MM.1S (cell line): ENCODE measurements around the gene TENM4.

ENCODE experiments used
- DNase-seq: peaks from one replicate; pipeline ENCODE4 v3.0.0-alpha.2; 2015
- H2AFZ ChIP-seq: fragments of 300-600 bp; sonication (generic); 2 replicates; pipeline ENCODE4 v1.6.0; 2016; ENCODE audit warnings: antibody characterized with exemption, low read length
- H3F3A ChIP-seq: fragments of 300-600 bp; sonication (generic); 2 replicates; pipeline ENCODE4 v1.6.1; 2016; ENCODE audit warnings: mild to moderate bottlenecking, antibody characterized with exemption, low read length, moderate library complexity, mixed read lengths; ENCODE audit not compliant: insufficient read depth
- H3K27ac ChIP-seq: fragments of 300-600 bp; sonication (generic); 2 replicates; pipeline ENCODE4 v1.5.1; 2016; ENCODE audit warnings: mild to moderate bottlenecking, low read length
- H3K27me3 ChIP-seq: fragments of 300-600 bp; sonication (generic); replicated peaks from 2 replicates; pipeline ENCODE4 v1.6.0; 2016; ENCODE audit warnings: low read length; ENCODE audit not compliant: insufficient read depth
- H3K36me3 ChIP-seq: fragments of 300-600 bp; sonication (generic); replicated peaks from 2 replicates; pipeline ENCODE4 v1.6.1; 2016; ENCODE audit warnings: mild to moderate bottlenecking, low read length, mixed read lengths; ENCODE audit not compliant: insufficient read depth
- H3K4me1 ChIP-seq: fragments of 300-600 bp; sonication (generic); 2 replicates; pipeline ENCODE4 v1.6.1; 2016; ENCODE audit warnings: low read length, mixed read lengths
- H3K4me2 ChIP-seq: fragments of 300-600 bp; sonication (generic); 2 replicates; pipeline ENCODE4 v1.6.0; 2016; ENCODE audit warnings: low read depth, low read length
- H3K4me3 ChIP-seq: fragments of 300-600 bp; sonication (generic); 2 replicates; pipeline ENCODE4 v1.5.1; 2016; ENCODE audit warnings: low read length, mixed read lengths
- H3K79me2 ChIP-seq: fragments of 300-600 bp; sonication (generic); 2 replicates; pipeline ENCODE4 v1.6.1; 2016; ENCODE audit warnings: mixed run types, low read length, mixed read lengths
- H3K9ac ChIP-seq: fragments of 300-600 bp; sonication (generic); 2 replicates; pipeline ENCODE4 v1.6.1; 2016; ENCODE audit warnings: low read length, mixed read lengths
- H3K9me2 ChIP-seq: fragments of 300-600 bp; sonication (generic); replicated peaks from 2 replicates; pipeline ENCODE4 v1.6.1; 2016; ENCODE audit warnings: mild to moderate bottlenecking, low read length, mixed read lengths; ENCODE audit not compliant: insufficient read depth
- H3K9me3 ChIP-seq: fragments of 300-600 bp; sonication (generic); replicated peaks from 2 replicates; pipeline ENCODE4 v1.6.1; 2016; ENCODE audit warnings: mild to moderate bottlenecking, low read length, mixed read lengths; ENCODE audit not compliant: insufficient read depth
- H4K20me1 ChIP-seq: fragments of 300-600 bp; sonication (generic); 2 replicates; pipeline ENCODE4 v1.6.1; 2016; ENCODE audit warnings: mild to moderate bottlenecking, low read length, moderate library complexity, mixed read lengths; ENCODE audit not compliant: insufficient read depth
- EZH2 ChIP-seq: fragments of 300-600 bp; sonication (generic); optimal IDR thresholded peaks from 2 replicates; pipeline ENCODE3; 2017; ENCODE audit warnings: low read depth, mild to moderate bottlenecking, antibody characterized with exemption, low read length, mixed read lengths
- EZH2phosphoT487 ChIP-seq: fragments of 300-600 bp; sonication (generic); IDR thresholded peaks from 2 replicates; pipeline ENCODE4 v1.6.1; 2018; ENCODE audit warnings: antibody characterized with exemption, low read length
- TF ChIP-seq, protein P1 (sequence below): fragments of 300-600 bp; sonication (generic); IDR thresholded peaks from 2 replicates; pipeline ENCODE4 v1.5.1; 2016; ENCODE audit warnings: antibody characterized with exemption, low read length, mixed read lengths

Gene TENM4

DNA sequence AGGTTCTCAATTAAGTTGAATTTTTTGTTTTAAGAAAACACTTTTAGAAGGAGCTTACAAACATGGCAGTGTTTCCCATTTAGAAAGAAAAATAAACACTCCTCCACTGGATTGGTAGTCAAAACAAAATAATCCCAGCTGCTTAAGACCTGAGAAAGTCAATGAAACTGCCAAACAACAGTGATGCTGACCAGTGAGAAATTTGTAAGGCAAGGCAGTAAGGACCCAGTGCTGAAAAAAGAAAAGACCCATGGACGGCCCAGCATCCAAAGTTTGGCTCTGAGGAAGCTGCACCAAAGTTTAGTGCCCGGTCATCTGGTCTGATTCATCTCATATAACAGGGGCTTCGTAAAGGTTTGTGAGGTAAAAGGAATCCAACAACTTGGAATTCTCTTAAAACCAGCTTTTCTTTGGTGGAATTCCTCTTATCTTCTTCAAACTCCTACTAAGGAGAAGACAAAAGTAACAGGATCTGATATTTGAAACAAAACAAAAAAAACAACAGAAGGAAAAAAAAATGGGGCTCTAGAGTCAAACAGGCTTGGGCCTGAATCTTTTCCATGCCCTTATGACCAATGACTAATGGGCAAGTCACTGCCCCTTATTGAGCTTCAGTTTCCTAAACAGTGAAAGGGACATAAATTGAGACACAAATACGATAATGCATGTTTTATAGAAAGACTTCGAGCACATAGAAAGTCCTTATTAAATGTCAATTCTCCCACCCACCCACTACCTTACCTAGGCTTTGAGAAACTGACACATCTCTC, 483.2 kb downstream of the TENM4 start:
- Histone ChIP-seq H3K36me3 (no peaks in the 10 kb centered on the region), H2AFZ (no peak overlapping the region), H3K4me1 (no peaks in the 10 kb centered on the region), H4K20me1 (no peaks in the 10 kb centered on the region), H3F3A (no peaks in the 10 kb centered on the region), H3K4me2 (no peak overlapping the region), H3K9me3 (no peaks in the 10 kb centered on the region), H3K9ac (no peak overlapping the region), H3K27me3 (no peaks in the 10 kb centered on the region), H3K4me3 (no peak overlapping the region), H3K9me2 (no peaks in the 10 kb centered on the region), H3K79me2 (no peaks in the 10 kb centered on the region), H3K27ac (no peak overlapping the region)
- no peak for TF ChIP-seq EZH2
- TF ChIP-seq EZH2phosphoT487, result no peak
- TF ChIP-seq, protein P1, sequence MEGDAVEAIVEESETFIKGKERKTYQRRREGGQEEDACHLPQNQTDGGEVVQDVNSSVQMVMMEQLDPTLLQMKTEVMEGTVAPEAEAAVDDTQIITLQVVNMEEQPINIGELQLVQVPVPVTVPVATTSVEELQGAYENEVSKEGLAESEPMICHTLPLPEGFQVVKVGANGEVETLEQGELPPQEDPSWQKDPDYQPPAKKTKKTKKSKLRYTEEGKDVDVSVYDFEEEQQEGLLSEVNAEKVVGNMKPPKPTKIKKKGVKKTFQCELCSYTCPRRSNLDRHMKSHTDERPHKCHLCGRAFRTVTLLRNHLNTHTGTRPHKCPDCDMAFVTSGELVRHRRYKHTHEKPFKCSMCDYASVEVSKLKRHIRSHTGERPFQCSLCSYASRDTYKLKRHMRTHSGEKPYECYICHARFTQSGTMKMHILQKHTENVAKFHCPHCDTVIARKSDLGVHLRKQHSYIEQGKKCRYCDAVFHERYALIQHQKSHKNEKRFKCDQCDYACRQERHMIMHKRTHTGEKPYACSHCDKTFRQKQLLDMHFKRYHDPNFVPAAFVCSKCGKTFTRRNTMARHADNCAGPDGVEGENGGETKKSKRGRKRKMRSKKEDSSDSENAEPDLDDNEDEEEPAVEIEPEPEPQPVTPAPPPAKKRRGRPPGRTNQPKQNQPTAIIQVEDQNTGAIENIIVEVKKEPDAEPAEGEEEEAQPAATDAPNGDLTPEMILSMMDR, result no peak
- DNase-seq, result no peak

DNA sequence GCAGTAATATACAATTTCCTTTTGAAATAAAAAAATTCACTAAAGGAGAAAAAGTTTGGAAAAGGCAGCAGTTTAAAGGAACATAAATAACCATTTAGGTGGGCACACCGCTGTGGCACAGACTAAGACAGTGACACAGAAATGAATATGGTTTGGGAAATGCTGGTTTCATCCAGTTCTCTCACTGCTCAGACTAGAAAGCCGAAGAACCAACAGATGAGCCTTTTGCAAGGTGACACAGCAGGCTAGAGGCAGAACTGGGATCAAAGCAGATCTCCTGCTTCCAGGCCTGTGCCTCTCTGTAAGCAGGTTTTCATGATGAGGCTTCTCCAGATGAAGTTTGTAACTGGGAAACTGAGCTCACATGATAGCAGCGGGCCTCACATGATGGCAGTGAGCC, 486.1 kb downstream of the TENM4 start:
- Histone ChIP-seq H3K9me2 (no peaks in the 10 kb centered on the region), H3K4me1 (no peaks in the 10 kb centered on the region), H3K4me3 (no peak overlapping the region), H3K79me2 (no peaks in the 10 kb centered on the region), H3K9me3 (no peaks in the 10 kb centered on the region), H3K9ac (no peak overlapping the region), H3K36me3 (no peaks in the 10 kb centered on the region), H3F3A (no peaks in the 10 kb centered on the region), H4K20me1 (no peaks in the 10 kb centered on the region), H3K4me2 (no peak overlapping the region), H2AFZ (no peak overlapping the region), H3K27me3 (no peaks in the 10 kb centered on the region), H3K27ac (no peak overlapping the region)
- no peak for DNase-seq
- TF ChIP-seq EZH2 (no peak), EZH2phosphoT487 (no peak)
- TF ChIP-seq, protein P1, result no peak

DNA sequence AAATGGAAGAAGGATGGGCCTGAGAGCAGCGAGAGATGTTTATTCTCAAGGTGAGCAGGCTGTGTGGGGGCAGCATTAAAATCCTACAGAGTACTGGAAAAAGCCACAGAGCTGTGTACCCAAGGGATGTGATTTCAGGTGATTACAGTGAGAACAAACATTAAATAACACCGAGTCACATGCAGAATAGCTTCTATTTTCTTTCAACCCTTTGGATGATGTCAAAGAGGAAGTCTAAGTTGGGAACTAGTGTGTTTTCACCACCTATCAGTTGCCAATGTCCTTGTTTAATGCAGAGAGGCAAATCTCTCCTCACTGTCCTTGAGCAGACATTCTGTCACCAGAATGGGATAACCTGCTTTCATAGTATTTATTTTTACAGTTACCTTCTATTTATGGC, 486.6 kb downstream of the TENM4 start:
- Histone ChIP-seq H4K20me1 (no peaks in the 10 kb centered on the region), H3K9me3 (no peaks in the 10 kb centered on the region), H3K36me3 (no peaks in the 10 kb centered on the region), H3K4me2 (no peak overlapping the region), H3K4me3 (no peak overlapping the region), H3K9ac (no peak overlapping the region), H3K27me3 (no peaks in the 10 kb centered on the region), H2AFZ (no peak overlapping the region), H3K79me2 (no peaks in the 10 kb centered on the region), H3F3A (no peaks in the 10 kb centered on the region), H3K4me1 (no peaks in the 10 kb centered on the region), H3K27ac (no peak overlapping the region), H3K9me2 (no peaks in the 10 kb centered on the region)
- no peak for TF ChIP-seq EZH2
- TF ChIP-seq, protein P1, result no peak
- DNase-seq, result no peak
